HG02623 (cell line): Measurements from ENCODE around the gene PILRA.
"Not testable (repeated sequence)": the region's sequence is repeated elsewhere in the genome, so short reads cannot be mapped to it uniquely, and the experiment has no call there.

Source experiments
- ATAC-seq: cut with Tn5 transposase; IDR thresholded peaks from one replicate; pipeline ENCODE4 v1.9.1; 2021; ENCODE audit warnings: moderate library complexity; ENCODE audit not compliant: unreplicated experiment

PILRA gene

DNA sequence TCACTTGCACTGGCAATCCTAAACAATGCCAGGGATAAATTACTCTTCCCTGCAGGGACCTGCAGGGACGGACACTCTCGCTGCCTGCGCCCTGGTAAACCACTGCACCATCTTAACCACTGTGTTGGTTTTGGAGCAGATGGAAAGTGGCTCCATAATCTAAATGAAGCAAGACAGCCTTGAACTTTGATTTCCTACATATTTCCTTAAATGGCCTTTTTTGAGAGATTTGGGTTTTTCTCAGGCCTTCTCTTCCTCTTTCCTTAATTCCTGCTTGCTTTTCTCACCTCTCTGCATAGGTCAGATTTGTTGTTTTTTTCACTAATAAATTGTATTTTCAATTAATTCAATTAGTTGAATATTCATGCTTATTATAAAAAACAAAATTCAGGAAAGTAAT lies 2.8 kb downstream of the PILRA start:
- no peak for ATAC-seq

DNA sequence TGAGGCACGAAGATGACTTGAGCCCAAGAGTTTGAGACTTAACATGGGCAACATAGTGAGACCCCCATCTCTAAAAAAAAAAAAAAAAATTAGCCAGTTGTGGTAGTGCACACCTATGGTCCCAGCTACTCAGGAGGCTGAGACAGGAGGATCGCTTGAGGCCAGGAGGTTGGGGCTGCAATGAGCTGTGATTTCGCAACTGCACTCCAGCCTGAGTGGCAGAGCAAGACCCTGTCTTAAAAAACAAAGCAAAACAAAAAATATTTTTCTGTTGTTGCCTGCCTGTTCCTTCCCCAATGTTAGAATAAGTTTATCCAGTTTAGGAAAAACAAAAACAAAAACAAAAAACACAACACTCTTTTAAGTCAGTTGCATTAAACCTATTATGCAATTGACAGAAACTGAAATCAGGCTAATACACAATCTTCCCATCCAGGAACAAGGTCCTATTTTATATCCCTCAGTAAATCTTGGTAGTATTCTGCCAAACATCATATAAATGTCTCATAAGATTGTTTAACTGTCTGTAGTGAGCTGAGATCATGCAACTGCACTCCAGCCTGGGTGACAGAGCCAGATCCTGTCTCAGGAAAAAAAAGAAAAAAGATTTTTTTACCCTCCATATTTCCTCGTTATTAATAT lies 4.9 kb downstream of the PILRA start:
- ATAC-seq: no peak

DNA sequence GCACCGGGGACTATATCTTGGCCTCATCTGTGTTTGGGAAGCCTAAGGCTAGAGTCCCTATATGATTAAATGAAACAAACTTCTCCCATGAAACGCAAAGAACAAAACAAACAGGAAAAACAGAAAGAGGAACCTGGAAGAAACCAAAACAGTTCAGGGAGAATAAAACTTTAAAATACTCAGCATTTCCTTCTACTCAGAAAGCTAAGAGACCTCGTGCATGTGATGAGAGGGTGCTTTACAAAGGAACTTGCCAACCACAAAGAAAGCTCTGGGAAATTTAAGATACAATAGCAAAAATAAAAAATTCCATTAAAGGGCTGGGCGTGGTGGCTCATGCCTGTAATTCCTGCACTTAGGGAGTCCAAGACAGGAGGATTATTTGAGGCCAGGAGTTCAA lies 6.9 kb downstream of the PILRA start:
- no peak for ATAC-seq

GRCh38 chr7:100381531-100382233 lies 8.4 kb downstream of the PILRA start:
- not testable (repeated sequence) for ATAC-seq

GRCh38 chr7:100382234-100382853 lies 9.1 kb downstream of the PILRA start:
- not testable (repeated sequence) for ATAC-seq

DNA sequence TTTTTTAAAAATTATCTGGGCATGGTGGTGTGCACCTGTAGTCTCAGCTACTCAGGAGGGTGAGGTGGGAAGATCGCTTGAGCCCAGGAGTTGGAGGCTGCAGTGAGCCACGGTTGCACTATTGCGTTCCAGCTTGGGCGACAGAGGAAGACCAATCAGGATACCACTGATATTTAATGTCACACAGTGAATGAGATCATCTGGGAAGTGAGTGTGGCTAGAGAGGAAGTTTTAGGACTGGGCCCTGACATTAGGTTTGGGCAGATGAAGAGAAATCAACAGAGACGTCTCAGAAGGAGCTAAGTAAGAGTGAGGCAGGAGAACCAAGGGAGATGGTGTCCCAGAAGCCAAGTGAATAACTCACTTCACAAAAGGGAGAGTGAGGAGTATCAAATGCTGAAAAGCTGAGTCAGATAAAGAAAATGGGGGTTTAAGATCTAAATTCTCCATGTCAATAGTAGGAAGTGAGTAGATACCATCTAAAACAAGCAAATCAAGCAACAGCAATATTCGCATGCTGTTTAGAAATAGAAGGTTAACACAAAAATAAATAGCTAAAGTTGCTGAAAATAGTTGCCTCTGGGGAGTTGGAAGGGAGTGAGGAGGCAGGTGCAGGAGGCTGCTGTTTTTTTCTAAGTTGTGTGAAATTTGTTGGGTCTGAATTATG lies 11.5 kb downstream of the PILRA start:
- ATAC-seq: no peak

- no peak for ATAC-seq
Observed at GRCh38 chr7:100386940-100387339, 13.7 kb downstream of the PILRA start.

DNA sequence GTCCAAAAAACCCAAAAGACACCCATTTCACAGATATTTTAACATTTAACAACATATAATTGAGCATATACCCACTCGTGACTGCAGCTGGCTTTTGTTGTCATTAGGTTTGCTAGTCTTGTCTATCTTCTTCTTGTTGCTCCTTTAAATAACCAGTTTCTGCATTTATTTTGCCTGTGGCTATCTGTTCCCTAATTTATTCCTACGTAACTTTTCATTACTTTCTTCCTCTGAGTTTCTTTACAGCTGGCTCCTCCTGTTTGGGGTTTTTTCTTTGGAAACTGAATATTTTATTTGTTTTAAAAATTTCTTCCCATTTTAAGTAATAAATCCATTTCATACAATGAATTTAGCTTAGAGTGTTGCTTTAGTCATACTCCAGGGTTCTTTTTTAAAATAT lies 14.4 kb downstream of the PILRA start:
- no peak for ATAC-seq

GRCh38 chr7:100389437-100390088 lies 16.3 kb downstream of the PILRA start:
- ATAC-seq: no peak

DNA sequence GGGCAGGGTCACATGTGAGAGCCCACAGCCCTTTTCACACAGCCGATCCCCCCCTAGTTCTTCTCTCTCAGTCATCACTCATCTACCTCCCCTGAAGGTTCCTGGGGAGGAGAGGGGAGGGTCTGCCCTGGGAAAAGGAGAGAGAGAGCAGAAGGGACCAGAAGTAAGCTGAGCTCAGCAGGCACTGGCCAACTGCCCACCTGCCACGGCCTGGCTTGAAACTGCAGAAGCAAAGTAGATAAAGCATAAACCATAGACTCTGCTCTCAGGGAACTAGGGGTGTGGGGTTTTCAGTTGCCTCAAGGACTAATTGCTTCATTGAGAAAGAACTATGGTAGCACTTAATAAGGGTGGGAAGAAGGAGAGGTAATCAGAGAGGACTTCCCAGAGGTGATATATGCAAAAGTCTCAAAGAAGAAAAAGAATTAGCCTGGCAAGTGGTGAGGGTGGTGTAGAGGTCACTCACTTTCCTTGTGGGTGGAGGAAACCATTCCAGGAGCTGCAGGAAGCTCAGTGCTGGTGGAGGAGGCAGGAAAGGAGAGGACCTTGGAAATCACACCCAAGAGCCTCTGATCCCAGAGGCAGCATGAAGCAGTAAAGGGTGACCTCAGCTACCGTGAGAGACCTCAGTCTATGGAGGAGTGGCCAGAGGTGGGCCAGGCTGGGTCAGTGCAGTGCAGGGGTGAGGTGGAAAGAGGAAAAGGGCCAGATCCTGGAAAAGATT lies 17.2 kb downstream of the PILRA start:
- ATAC-seq: no peak

DNA sequence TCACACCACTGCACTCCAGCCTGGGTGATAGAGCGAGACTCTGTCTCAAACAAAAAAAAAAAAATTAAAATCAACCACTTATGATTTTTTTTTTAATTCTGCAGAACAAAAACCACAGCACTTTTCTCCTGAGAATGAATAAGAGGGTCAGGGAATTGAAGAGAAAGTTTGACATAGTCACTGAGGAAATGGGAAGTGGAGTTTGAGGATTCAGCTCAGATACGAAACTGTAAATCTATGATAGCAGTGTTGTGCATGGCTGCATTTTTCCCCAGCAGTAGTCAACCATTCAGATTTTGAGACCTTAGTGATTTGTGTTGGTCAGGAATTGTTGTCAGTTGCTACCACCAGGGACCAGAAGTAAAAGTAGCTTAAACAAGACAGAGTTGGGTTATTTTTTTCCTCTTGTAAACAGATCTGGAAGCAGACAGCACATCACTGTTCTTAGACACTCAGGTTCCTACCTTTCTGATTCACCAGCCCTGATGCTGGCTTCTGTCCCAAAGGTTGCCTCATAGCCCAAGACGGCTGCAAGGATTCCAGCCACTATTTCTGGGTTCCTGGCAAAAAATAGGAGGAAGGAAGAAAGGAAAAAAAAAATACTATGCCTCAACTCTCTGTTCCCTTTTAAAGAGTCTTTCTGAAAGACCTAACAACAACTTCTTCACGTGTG lies 20.1 kb downstream of the PILRA start:
- ATAC-seq: no peak

DNA sequence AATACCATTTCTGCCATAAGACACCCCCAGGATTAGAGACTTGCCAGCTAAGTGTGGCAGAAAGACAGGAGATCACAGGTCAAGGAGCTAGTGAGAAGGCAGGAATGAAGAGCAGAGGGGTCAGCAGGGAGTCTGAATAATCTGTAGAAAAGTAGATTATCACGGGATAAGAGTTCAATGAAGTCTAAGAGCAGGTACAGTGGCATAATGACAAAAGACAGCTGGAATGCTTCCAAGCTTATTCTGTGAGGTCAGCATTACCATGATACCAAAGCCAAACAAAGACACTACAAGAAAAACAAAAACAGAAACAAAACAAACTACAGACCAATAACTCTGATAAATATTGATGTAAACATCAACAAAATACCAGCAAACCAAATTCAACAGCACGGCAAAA lies 20.8 kb downstream of the PILRA start:
- ATAC-seq: no peak

DNA sequence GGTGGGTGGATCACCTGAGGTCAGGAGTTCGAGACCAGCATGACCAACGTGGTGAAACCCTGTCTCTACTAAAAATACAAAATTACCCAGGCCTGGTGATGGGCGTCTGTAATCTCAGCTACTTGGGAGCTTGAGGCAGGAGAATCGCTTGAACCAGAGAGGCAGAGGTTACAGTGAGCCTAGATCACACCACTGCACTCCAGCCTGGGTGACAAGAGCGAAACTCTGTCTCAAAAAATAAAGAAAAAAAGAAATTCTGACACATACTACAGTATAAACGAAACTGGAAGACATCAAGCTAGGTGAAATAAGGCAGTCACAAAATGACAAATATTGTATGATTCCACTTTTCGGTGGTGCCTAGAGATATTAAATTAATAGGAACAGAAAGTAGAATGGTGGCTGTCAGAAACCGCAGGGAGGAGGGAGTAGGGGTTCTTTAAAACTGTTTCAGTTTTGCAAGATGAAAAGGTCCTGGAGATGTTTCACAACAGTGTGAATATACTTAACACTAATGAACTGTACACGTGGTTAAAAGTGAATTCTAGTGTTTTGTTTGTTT lies 23.2 kb downstream of the PILRA start:
- peak; percentile 89 for ATAC-seq

DNA sequence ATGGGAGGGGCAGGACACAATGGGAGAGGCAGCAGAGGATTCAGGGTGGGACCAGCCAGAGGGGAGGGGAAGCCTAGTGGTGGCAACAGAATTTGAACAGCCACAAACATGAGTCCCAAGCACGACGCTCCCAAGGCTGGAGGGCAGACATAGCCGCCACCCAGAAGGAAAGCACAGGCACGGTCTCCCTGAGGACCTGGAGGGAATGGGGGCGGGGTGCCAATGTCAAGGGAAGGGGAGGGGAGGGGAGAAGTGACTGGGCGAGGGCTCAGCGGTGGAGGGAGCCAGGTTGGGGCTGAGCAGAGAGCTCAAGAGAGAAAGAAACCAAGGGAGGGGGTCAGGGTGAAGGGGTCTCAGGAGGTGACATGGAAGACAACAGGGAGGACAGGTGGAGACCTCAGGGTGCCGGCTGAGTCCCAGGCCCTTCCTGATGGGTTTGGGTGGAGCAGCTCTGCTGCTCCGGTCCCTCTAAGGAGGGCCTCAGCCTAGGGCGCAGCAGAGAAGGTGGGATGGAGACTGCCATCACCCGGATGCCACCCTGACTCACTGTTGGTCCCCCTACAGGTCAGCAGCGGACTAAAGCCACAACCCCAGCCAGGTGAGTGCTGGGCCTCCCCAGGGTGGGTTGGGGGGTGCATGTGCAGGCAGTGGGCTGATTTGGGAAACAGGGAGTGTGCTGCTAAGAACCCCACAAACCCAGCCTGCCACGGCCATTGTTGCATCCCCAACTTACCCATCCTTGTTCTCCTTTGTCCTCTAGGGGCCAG lies 24.2 kb downstream of the PILRA start:
- no peak for ATAC-seq

DNA sequence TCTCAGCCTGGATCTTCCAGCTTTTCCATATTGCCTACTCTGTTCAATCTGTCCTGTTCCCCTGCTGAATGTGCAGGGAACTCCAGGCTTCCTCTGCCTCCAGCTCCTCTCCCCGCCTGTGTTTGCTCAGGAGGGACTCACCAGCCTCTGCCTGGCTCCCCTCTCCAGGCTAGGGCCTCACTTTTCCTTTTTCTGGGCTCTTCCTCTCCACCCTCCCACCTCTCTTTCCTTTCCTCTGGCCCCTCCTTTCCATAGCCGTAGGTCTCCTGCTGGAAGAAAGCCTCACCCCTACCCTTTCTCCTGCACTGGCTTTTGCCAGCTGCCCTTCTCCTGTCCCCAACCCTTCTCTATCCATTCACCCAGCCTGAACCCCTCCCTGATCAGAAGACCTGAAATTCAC lies 25.0 kb downstream of the PILRA start:
- ATAC-seq: no peak

- ATAC-seq: no peak
Observed at GRCh38 chr7:100400041-100400440, 26.8 kb downstream of the PILRA start.

DNA sequence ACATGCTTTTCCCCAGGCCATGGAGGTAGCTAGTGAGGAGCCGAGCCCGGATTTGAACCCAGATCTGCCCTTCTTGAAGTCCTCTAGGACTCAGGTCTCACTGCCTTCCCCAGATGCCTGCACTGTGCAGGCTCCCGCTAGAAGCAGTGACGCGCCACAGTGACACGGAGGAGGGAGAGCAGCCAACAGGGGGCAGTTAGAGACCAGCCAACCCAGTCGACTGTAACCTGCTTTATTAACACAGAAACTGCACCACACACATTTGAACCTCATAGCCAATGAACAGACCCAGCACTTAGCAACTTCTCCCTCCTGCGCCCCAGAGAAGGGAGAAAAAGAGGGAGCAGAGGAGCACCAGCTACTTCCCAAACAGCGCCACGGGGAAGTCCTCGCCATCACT lies 27.4 kb downstream of the PILRA start:
- no peak for ATAC-seq

DNA sequence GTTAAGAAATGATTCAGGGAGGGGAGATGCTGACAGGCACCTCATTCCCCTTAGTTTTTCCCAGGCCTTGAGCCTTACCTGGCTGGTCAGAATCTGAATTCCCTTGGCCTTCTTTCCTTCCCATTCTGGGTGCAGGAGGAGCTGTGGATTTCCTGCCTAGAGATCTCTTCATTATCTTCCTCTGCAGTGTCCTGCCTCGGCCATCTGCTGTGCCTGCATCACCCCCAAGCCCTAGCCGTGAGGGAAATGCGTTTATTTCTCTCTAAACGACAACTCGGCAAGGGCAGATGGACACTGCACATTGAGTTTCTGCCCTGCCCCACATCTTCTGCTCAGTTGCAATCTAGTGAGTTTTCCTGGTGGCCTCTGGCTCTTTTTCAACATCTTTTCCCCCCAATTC lies 28.5 kb downstream of the PILRA start:
- no peak for ATAC-seq

- no peak for ATAC-seq
Observed at GRCh38 chr7:100402241-100402640, 29.0 kb downstream of the PILRA start.
